ENCODE measurements around the gene FAM135A. TPM values are rescaled to one million over a fixed set of nuclear protein-coding genes. Genes with fewer than 3 reads are reported as not detected.
A peak's percentile ranks its signal among the peaks of the same experiment; 100 is the strongest.

Gene FAM135A
- total and polyA plus RNA-seq, 9 of the 15 experiments (the other 6 are each of a cell fraction or from before 2014, with no cell fraction given), result 7.4 to 32.9 (median 19.2) TPM

DNA sequence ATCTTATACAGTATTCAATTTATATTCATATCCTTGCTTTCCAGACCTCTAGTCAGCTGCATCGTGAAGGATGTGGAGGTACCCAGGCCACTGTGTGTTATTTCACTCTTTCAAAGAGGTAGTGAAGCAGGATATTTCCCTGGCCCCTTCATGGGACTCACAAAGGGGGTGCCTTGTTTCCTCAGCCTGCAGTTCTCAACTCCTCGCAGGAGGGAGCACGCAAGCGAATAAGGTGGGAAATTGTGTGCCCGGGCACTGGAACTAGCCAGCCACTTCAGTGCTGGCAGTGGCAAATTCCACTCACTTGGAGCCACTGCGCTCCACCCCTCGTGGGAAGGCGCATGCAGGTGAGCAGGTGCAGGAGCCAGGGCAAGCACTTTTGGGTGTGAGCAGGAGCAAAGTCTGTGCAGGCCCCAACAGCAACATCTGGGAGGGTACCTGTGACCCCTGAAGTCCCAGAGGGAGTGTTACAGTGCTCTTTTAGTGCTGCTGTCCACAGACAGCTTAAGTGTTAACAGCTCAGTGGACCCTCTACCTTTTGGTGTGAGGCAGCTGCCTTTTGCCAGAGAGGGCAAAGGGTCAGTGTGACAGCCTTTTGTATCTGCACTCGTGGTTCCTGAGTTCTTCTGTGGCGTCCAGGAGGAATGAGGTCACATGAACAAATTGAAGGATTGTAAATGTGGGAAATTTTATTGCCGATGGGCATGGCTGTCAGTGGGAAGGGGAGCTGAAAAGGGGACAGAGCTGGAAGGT is 49.4 kb upstream of the FAM135A start:
- peak; percentile 61 for ATAC-seq
- in situ Hi-C loops (cut with MboI), result no loop called here
- H3K79me2 ChIP-seq (ENCODE audit: control insufficient read depth, insufficient read depth, low read length), result no peaks in the 10 kb centered on the region
- no TSS peak for BruUV-seq (replicated peaks)
- H3K27me3 ChIP-seq (ENCODE audit: control insufficient read depth in 2 of 2, insufficient read depth in 2 of 2, low read length in 2 of 2), result peaks cover 7 to 14% of the 10 kb centered on the region in 2 experiments; a peak in 3 of 5 replicates
- CTCF ChIA-PET (ENCODE audit: low intra/inter-chr PET ratio), result interaction anchor here (0.6 kb wide), 1 partner anchor 17 kb away, joined by 3 read pairs; no protein-coding TSS in a partner anchor
- intact Hi-C loops (cut with micrococcal nuclease), result no loop called here
- H3K27ac ChIP-seq (ENCODE audit: extremely low read depth, low read depth, low read length), result no peak overlapping the region
- no peak for TF ChIP-seq CC2D1A (IDR thresholded peaks at IDR 0.05)
- TF ChIP-seq, protein P1, sequence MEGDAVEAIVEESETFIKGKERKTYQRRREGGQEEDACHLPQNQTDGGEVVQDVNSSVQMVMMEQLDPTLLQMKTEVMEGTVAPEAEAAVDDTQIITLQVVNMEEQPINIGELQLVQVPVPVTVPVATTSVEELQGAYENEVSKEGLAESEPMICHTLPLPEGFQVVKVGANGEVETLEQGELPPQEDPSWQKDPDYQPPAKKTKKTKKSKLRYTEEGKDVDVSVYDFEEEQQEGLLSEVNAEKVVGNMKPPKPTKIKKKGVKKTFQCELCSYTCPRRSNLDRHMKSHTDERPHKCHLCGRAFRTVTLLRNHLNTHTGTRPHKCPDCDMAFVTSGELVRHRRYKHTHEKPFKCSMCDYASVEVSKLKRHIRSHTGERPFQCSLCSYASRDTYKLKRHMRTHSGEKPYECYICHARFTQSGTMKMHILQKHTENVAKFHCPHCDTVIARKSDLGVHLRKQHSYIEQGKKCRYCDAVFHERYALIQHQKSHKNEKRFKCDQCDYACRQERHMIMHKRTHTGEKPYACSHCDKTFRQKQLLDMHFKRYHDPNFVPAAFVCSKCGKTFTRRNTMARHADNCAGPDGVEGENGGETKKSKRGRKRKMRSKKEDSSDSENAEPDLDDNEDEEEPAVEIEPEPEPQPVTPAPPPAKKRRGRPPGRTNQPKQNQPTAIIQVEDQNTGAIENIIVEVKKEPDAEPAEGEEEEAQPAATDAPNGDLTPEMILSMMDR (IDR thresholded peaks at IDR 0.05 in 2 of 3, conservative IDR thresholded peaks at IDR 0.05 in 1 of 3; ENCODE audit: insufficient read depth in 2 of 3, low read depth in 1 of 3, low read length in 3 of 3), result peak in 1 of 3 experiments; percentile 21; a peak in 1 of 6 replicates
- FAIRE-seq, result no peak
- peak overlapping the region; percentile 1; the same call in 1 of the 2 replicates for H2AFZ ChIP-seq (ENCODE audit: low read depth, low read length)
- peaks cover 0 to 2% of the 10 kb centered on the region in 2 experiments; a peak in 2 of 5 replicates for H3K4me1 ChIP-seq (replicated peaks in 1 of 2; ENCODE audit: control insufficient read depth in 2 of 2, insufficient read depth in 2 of 2, low read length in 2 of 2)
- DNase-seq (ENCODE audit: extremely low read depth in 1 of 4, low spot score in 3 of 4), result no peak
- H3K9ac ChIP-seq (ENCODE audit: insufficient read depth in 1 of 2, low read depth in 2 of 2, low read length in 2 of 2), result no peak overlapping the region
- H4K20me1 ChIP-seq (replicated peaks; ENCODE audit: control insufficient read depth, insufficient read depth, low read length), result no peaks in the 10 kb centered on the region
- POLR2A ChIA-PET, result interaction anchor here (0.6 to 1.2 kb wide), 4 partner anchors 12 to 280 kb away, joined by 3 read pairs; no protein-coding TSS in a partner anchor
- no peak overlapping the region for H3K4me3 ChIP-seq
- WGBS (ENCODE audit: insufficient coverage, low coverage, missing lambda C conversion rate), result 26% methylated on average over 11 of the region's 11 CpGs
- H3K4me2 ChIP-seq (ENCODE audit: insufficient read depth, low read length), result peak overlapping the region; percentile 10; the same call in 1 of the 2 replicates
- H3K36me3 ChIP-seq (ENCODE audit: control insufficient read depth, insufficient read depth, low read length), result no peaks in the 10 kb centered on the region
- H3K9me3 ChIP-seq (replicated peaks; ENCODE audit: control insufficient read depth, insufficient read depth, low read depth, low read length), result no peaks in the 10 kb centered on the region
- no peaks in the 10 kb centered on the region for H3K9me1 ChIP-seq (ENCODE audit: control insufficient read depth, insufficient read depth, low read length)
